NCI-H460 (cell line): ENCODE results near the gene SLC22A4. TPM values are rescaled to one million over a fixed set of nuclear protein-coding genes. Genes with fewer than 3 reads are reported as not detected.

ENCODE experiments used
- DNase-seq: peaks from one replicate; pipeline ENCODE4 v3.0.0-alpha.2; 2016; ENCODE audit warnings: low read depth; ENCODE audit errors: extremely low read depth
- total RNA-seq: library from RNA; depleted of rRNA; stranded (reverse); fragments of >200 nt; shearing (Covaris generic); gene quantifications from 2 replicates; pipeline ENCODE4 v1.2.3, GENCODE V29; 2014

Gene SLC22A4
- total RNA-seq, 1 experiment from 2014 or later: 4.3 TPM

- DNase-seq: no peak
These were observed 29.0 kb downstream of the SLC22A4 start for GRCh38 chr5:132323202-132323601.

GRCh38 chr5:132325691-132326090 lies 31.5 kb downstream of the SLC22A4 start:
- no peak for DNase-seq

DNA sequence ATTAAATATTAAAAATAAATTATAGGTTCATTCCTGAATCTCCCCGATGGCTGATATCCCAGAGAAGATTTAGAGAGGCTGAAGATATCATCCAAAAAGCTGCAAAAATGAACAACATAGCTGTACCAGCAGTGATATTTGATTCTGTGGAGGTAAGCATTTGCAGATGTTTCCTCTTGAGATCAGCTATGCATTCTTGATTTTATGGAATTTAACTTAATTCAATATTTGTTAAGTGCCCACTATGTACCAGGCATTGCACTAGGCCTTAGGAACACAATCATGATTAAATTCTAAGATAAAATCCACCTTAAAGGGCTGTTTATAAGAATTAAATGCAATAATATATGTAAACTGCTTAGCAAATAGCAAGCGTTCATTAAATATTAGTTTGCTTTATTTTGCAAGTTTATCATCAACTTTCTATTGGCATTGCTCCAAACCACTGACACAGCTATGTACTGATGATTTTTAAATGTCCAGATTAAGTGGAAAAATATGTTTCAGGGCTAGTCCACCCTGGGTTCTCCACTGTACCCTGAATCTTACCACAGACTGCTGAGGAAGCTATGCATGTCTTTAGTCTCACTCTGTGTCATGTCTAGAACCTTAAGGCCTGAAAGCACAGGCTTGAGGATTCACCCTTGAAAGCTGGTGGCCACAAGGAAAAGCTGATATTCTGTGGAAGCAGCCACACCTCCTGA lies 33.2 kb downstream of the SLC22A4 start:
- DNase-seq: no peak

DNA sequence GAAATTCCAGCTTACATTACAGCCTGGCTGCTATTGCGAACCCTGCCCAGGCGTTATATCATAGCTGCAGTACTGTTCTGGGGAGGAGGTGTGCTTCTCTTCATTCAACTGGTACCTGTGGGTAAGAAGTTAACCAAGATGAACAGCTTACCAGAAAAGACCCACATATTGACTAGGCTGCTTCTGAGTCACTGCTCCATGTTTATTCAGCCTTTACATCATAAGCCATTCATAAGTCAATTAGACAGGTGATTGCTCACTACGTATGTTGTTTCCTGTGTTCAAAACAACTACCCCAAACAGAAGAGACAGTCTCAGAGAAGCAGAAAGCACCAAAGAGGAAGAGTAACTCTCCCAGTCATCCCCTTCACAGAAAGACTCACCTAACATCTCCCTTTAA lies 40.6 kb downstream of the SLC22A4 start:
- DNase-seq: no peak

DNA sequence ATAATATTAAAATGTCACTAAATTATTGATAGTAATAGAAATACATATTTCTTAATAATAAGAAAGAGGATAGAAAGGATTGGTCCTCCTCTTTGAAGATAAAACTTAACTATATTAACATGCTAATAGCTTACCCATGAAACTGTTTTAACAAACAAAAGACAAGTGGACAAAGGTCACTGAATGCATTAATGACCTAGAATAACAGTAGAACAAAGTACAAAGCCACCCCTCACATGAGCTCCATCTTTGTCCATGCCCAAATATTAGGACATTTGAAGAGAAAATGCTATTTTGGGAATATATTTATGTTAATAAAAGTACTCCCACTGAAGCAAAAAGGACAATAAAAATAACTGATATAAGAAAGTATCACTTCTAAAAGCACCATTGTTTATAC lies 41.2 kb downstream of the SLC22A4 start:
- DNase-seq: no peak

- DNase-seq: no peak
These were observed 45.3 kb downstream of the SLC22A4 start for GRCh38 chr5:132339502-132339901.

- DNase-seq: no peak
These were observed 48.3 kb downstream of the SLC22A4 start for GRCh38 chr5:132342291-132343180.

DNA sequence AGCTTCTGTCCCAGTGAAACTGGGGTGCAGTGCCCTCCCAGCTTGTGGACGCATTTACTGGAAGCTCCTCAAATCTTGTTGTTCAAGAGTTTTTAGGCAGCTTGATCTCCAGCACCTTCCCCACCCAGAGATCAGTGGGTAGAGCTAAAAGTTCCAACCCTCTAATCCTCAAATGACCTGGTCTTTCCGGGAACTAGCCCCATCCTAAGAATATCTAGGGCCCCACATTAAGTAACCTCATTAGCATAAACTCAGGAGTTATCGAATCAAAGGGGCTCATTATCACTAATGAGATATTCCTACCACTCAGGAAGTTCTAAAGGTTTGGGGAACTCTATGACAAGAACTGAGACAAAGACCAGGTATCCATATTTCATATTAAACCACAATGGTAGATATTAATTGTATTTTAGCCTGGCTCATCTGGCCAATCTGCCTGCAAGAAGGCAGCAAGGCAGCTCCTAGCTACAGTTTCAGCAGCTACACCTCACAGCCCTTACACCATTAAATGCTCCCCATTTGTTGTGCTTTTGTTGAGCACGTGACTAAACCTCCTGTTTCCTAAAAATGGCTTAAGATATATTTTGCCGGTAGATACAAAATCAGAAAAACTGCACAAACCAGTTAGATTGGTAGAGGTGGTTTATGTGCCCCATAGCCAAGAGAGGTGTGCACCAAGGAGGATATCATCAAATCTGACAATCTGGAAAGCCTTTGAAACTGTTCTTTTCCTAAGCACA lies 50.8 kb downstream of the SLC22A4 start:
- no peak for DNase-seq

- no peak for DNase-seq
These were observed 59.3 kb downstream of the SLC22A4 start for GRCh38 chr5:132353486-132353995.

- no peak for DNase-seq
These were observed 60.4 kb downstream of the SLC22A4 start for GRCh38 chr5:132354381-132355139.

DNA sequence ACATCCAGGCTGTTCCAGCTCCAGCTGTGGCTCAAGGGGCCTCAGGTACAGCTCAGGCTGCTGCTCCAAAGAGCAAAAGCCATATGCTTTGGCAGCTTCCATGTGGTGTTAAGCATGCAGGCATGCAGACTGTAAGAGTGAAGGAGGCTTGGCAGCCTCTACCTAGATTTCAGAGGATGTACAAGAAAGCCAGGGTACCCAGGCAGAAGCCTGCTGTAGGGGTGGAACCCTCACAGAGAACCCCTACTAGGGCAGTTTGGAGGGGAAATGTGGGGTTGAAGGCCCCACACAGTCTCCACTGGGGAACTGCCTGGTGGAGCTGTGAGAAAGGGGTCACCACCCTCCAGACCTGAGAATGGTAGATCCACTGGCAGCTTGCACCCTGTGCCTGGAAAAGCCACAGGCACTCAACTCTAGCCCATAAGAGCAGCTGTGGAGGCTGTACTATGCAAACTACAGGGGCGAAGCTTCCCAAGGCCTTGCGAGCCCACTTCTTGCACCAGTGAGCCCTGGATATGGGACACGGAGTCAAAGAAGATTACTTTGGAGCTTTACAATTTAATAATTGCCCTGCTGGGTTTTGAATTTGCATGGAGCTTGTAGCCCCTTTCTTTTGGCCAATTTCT lies 61.1 kb downstream of the SLC22A4 start:
- DNase-seq: no peak

DNA sequence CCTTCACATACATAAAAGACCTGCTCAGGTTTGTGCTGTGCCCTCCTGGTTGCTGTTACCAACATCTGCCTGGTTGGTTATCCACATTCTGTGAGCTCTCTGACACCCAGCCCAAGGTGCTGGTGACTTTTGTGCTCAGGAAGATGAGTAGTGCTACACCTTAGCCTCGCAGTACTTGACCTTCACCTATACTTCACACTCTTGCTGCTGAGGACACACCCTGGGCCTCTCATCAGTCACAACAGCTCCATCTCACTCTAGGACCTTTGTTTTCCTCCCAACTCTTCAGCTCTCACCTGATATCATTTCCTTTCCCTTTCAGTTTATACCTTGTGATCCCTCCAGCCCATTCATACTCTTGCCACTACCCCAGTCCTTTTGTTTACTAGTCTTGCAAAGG lies 64.6 kb downstream of the SLC22A4 start:
- no peak for DNase-seq

- DNase-seq: no peak
These were observed 67.9 kb downstream of the SLC22A4 start for GRCh38 chr5:132362086-132362485.

DNA sequence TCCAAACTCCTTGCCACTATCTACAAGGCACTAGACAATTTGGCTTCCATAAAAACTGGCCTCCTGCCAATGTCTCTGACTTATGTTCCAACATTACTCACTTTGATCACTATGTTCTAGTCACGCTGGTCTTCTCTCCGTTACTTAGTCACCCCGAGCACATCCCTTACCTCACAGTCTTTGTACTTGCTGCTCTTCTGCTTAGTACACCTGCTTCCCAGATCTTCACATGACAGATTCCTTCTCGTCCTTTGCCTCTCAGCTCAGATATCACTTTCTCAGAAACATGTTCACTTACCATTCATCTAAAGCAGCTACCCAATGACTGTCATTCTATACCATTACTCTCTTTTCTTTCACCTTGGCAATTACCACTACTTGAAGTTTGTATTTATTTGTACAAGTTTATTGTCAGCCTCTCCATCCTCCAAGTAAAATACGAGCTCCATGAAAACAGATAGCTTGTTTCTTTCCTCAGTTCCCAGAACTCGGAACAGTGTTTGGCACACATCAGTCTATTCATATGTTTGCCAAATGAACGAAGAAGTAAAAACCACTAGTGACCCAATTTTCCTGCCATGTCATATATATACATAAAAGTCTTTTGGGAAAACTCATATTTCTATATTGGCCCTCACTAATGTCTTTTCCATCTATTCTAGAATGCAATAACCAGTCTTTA lies 69.4 kb downstream of the SLC22A4 start:
- DNase-seq: peak; percentile 40

- DNase-seq: peak; percentile 86
These were observed 70.1 kb downstream of the SLC22A4 start for GRCh38 chr5:132364319-132364718.

DNA sequence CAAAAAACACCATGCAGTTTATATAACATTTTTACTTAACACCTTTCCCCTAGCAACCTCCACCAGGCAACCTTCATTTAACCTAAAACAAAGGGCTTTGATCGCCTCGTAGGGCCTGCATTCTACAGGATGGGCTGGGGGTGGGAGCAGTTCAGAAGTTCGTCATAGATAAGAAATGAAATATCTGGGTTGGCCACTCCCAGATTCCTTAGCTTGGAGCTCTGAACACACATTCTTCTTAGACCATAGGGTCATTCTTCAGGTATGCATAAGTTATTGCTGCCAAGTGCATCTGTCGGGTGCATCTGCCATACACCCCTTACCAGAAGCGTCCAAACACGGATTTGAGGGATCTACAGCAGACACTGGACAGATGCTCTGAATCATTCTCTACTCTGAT lies 71.0 kb downstream of the SLC22A4 start:
- DNase-seq: peak; percentile 54

DNA sequence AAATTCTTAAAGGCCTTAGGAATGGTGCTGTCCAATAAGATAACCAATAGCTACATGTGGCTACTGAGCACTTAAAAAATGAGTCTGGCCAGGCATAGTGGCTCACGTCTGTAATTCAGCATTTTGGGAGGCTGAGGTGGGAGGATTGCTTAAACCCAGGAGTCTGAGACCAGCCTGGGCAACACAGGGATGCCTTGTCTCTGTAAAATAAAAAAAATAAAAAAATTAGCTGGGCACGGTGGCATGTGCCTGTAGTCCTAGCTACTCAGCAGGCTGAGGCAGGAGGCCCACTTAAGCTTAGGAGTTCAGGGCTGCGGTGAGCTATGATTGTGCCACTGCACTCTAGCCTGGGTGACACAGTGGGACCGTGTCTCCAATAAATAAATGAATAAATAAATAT lies 74.0 kb downstream of the SLC22A4 start:
- no peak for DNase-seq

GRCh38 chr5:132369007-132369473 lies 74.8 kb downstream of the SLC22A4 start:
- DNase-seq: no peak
